GM12878 (cell line): ENCODE data around the gene VSTM4.

Experiments used
- ASH2L ChIP-seq: fragments of 300-600, 200-600 bp; sonication (generic); IDR thresholded peaks from 2 replicates; pipeline ENCODE4 v1.6.1; 2017; ENCODE audit warnings: low read depth, mild to moderate bottlenecking, borderline replicate concordance
- CBX3 ChIP-seq: fragments of 200-600 bp; sonication (generic); IDR thresholded peaks from 2 replicates; pipeline ENCODE4 v1.6.1; 2016; ENCODE audit warnings: low read depth, borderline replicate concordance
- EZH2 ChIP-seq: IDR thresholded peaks from 2 replicates; pipeline ENCODE4 v1.6.1; 2012; ENCODE audit warnings: low read depth, mild to moderate bottlenecking, control low read depth, inconsistent platforms, low read length, borderline replicate concordance; ENCODE audit not compliant: control insufficient read depth
- FOXM1 ChIP-seq: IDR thresholded peaks from 2 replicates; pipeline ENCODE4 v1.6.1; 2012; ENCODE audit warnings: low read depth, mild to moderate bottlenecking, inconsistent platforms, low read length, moderate library complexity
- HCFC1 ChIP-seq: fragments of 150-350 bp; IDR thresholded peaks from 2 replicates; pipeline ENCODE4 v1.6.1; 2014; ENCODE audit warnings: low read length
- POLR2AphosphoS5 ChIP-seq: IDR thresholded peaks from 2 replicates; pipeline ENCODE4 v1.6.1; 2011; ENCODE audit warnings: mild to moderate bottlenecking, low read length, inconsistent platforms
- RAD21 ChIP-seq: IDR thresholded peaks from 2 replicates; pipeline ENCODE4 v1.6.1; 2011; ENCODE audit warnings: mild to moderate bottlenecking, low read depth, low read length, moderate library complexity; ENCODE audit not compliant: insufficient read depth
- SIN3A ChIP-seq: IDR thresholded peaks from 2 replicates; pipeline ENCODE4 v1.6.1; 2012; ENCODE audit warnings: low read depth, low read length, improper control_type of control experiment
- TAF1 ChIP-seq: IDR thresholded peaks from 2 replicates; pipeline ENCODE4 v1.6.1; 2011; ENCODE audit warnings: mild to moderate bottlenecking, low read depth, low read length, borderline replicate concordance
- TCF7 ChIP-seq: IDR thresholded peaks from 2 replicates; pipeline ENCODE4 v1.6.1; 2014; ENCODE audit warnings: antibody characterized with exemption, borderline replicate concordance
- YY1 ChIP-seq: IDR thresholded peaks from 2 replicates; pipeline ENCODE4 v1.6.1; 2011; ENCODE audit warnings: low read depth, mild to moderate bottlenecking, low read length
- TF ChIP-seq, protein P1 (sequence below), 3 experiments: IDR thresholded peaks in 2 of 3; conservative IDR thresholded peaks in 1 of 3; 2 replicates each; pipeline ENCODE4 v1.5.1; 2011; ENCODE audit warnings: low read depth in 3 of 3, low read length in 3 of 3, mild to moderate bottlenecking in 3 of 3, control low read depth in 2 of 3, moderate library complexity in 2 of 3, inconsistent platforms in 1 of 3, mixed read lengths in 1 of 3; ENCODE audit not compliant: control insufficient read depth in 2 of 3, insufficient read depth in 1 of 3; ENCODE audit errors: extremely low read depth in 1 of 3
- TF ChIP-seq, protein P2 (sequence below): fragments of 150-350 bp; IDR thresholded peaks from 2 replicates; pipeline ENCODE4 v1.6.1; 2016; ENCODE audit warnings: low read depth, low read length

GRCh38 chr10:49140304-49141177 is 25.2 kb upstream of the VSTM4 start:
- TF ChIP-seq TAF1 (no peak), HCFC1 (no peak), FOXM1 (no peak), ASH2L (no peak), CBX3 (no peak), YY1 (no peak), RAD21 (no peak), TCF7 (no peak), EZH2 (no peak), SIN3A (no peak), POLR2AphosphoS5 (no peak)
- TF ChIP-seq, protein P1, sequence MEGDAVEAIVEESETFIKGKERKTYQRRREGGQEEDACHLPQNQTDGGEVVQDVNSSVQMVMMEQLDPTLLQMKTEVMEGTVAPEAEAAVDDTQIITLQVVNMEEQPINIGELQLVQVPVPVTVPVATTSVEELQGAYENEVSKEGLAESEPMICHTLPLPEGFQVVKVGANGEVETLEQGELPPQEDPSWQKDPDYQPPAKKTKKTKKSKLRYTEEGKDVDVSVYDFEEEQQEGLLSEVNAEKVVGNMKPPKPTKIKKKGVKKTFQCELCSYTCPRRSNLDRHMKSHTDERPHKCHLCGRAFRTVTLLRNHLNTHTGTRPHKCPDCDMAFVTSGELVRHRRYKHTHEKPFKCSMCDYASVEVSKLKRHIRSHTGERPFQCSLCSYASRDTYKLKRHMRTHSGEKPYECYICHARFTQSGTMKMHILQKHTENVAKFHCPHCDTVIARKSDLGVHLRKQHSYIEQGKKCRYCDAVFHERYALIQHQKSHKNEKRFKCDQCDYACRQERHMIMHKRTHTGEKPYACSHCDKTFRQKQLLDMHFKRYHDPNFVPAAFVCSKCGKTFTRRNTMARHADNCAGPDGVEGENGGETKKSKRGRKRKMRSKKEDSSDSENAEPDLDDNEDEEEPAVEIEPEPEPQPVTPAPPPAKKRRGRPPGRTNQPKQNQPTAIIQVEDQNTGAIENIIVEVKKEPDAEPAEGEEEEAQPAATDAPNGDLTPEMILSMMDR (IDR thresholded peaks at IDR 0.05 in 2 of 3, conservative IDR thresholded peaks at IDR 0.05 in 1 of 3; ENCODE audit: control insufficient read depth in 2 of 3, extremely low read depth in 1 of 3, insufficient read depth in 1 of 3, low read depth in 3 of 3, low read length in 3 of 3): no peak
- TF ChIP-seq, protein P2, sequence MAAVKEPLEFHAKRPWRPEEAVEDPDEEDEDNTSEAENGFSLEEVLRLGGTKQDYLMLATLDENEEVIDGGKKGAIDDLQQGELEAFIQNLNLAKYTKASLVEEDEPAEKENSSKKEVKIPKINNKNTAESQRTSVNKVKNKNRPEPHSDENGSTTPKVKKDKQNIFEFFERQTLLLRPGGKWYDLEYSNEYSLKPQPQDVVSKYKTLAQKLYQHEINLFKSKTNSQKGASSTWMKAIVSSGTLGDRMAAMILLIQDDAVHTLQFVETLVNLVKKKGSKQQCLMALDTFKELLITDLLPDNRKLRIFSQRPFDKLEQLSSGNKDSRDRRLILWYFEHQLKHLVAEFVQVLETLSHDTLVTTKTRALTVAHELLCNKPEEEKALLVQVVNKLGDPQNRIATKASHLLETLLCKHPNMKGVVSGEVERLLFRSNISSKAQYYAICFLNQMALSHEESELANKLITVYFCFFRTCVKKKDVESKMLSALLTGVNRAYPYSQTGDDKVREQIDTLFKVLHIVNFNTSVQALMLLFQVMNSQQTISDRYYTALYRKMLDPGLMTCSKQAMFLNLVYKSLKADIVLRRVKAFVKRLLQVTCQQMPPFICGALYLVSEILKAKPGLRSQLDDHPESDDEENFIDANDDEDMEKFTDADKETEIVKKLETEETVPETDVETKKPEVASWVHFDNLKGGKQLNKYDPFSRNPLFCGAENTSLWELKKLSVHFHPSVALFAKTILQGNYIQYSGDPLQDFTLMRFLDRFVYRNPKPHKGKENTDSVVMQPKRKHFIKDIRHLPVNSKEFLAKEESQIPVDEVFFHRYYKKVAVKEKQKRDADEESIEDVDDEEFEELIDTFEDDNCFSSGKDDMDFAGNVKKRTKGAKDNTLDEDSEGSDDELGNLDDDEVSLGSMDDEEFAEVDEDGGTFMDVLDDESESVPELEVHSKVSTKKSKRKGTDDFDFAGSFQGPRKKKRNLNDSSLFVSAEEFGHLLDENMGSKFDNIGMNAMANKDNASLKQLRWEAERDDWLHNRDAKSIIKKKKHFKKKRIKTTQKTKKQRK: no peak
